ENCODE results near the gene ZKSCAN7. TPM values are rescaled to one million over a fixed set of nuclear protein-coding genes. Genes with fewer than 3 reads are reported as not detected.
"Not testable (repeated sequence)": the region's sequence is repeated elsewhere in the genome, so short reads cannot be mapped to it uniquely, and the experiment has no call there.

ZKSCAN7 gene
- total RNA-seq, result 1.2 and 1.9 TPM in 2 replicates

- no peak for DNase-seq (ENCODE audit: extremely low read depth, low read depth, low spot score)
Measured at GRCh38 chr3:44554626-44555592, at the start of gene ZKSCAN7. TSS of gene ZKSCAN7 (plus strand) at chr3:44555193. CDS start at chr3:44557048, 1,855 bp downstream.

DNA sequence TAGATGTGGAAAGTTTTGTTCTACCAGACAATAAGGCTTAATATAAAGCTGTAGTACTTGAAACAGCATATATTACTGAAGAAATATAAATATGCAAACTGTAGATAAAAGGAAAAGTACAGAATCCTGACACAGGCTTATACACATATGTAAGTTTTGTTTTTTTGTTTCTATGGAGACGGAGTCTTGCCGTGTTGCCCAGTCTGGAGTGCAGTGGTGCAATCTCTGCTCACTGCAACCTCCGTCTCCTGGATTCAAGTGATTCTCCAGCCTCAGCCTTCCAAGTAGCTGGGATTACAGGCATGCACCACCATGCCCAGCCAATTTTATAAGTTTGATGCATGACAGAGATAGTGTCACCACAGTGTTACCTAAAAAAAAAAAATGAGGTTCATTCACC, 48.4 kb upstream of the ZKSCAN7 start:
- DNase-seq (ENCODE audit: extremely low read depth, low read depth, low spot score), result no peak

GRCh38 chr3:44506961-44507360, 48.0 kb upstream of the ZKSCAN7 start:
- DNase-seq (ENCODE audit: extremely low read depth, low read depth, low spot score), result no peak

- no peak for DNase-seq (ENCODE audit: extremely low read depth, low read depth, low spot score)
Measured at GRCh38 chr3:44509393-44509921, 45.5 kb upstream of the ZKSCAN7 start.

- no peak for DNase-seq (ENCODE audit: extremely low read depth, low read depth, low spot score)
Measured at GRCh38 chr3:44510000-44510368, 45.0 kb upstream of the ZKSCAN7 start.

DNA sequence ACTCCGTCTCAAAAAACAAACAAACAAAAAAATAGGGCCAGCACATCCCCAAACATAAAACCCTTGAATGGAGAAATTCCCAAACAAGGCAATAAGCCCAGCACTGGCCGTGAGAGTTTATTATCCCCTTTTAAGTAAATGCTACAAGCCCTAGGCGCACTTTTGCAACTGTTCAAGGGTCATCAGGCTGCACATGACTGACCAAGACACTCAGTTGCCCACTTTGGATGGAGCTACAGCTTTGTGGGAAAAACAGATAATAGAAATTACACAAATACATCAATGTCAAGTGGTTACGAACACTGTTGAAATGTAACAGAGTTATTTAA, 43.8 kb upstream of the ZKSCAN7 start:
- no peak for DNase-seq (ENCODE audit: extremely low read depth, low read depth, low spot score)

DNA sequence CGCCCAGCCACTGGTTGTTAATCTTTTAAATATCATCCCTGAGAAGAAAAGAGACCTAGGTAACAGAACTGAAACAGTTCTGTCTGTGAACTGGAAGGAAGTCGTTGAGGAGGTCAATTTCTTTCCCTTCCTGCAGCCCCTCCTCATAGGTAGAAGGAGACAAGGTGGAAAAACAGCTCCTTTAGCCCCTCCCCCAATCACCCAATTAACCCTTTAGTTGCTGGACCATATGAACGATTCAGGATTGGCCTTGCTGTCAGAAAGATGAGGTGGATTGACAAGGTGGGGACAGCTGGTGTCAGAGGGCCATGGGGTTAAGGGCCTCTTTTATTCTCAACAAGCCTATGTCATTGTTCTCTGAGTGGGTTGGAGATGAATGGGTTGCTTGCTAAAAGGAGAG, 41.5 kb upstream of the ZKSCAN7 start:
- no peak for DNase-seq (ENCODE audit: extremely low read depth, low read depth, low spot score)

DNA sequence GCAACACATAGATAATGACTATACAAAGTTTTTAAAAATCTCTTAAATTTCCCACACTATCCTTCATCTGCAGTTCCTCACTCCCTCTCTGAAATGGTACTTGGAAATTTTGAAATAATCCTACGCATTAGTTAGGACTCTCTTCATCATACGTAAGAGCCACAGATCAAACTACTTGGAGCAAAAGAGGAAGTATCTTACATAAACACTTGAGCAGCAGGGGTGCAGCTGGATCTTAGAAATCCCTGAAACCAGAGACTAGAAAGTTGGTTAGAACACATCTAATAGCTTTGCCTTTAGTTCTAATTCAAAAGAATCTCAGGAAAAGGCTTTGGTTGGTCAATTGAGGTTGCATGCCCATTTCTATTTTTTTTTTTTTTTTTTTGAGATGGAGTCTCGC, 38.8 kb upstream of the ZKSCAN7 start:
- no peak for DNase-seq (ENCODE audit: extremely low read depth, low read depth, low spot score)

GRCh38 chr3:44518782-44519156, 36.2 kb upstream of the ZKSCAN7 start:
- no peak for DNase-seq (ENCODE audit: extremely low read depth, low read depth, low spot score)

DNA sequence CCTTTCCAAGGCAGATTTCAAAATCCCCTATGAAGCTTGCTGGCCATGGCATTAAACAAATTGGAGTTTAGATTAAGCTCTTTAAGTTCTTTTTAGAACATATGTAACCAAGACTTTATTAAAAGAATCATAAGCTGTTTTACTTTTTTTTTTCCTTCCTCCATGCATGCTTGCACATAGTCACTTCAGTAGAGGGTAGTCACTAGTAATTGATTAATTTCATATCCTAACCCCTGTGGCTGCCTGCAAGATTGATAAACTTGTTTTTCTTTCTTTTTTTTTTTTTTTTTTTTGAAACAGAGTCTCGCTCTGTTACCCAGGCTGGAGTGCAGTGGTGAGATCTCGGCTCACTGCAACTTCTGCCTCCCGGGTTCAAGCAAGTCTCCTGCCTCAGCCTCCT, 33.3 kb upstream of the ZKSCAN7 start:
- no peak for DNase-seq (ENCODE audit: extremely low read depth, low read depth, low spot score)

DNA sequence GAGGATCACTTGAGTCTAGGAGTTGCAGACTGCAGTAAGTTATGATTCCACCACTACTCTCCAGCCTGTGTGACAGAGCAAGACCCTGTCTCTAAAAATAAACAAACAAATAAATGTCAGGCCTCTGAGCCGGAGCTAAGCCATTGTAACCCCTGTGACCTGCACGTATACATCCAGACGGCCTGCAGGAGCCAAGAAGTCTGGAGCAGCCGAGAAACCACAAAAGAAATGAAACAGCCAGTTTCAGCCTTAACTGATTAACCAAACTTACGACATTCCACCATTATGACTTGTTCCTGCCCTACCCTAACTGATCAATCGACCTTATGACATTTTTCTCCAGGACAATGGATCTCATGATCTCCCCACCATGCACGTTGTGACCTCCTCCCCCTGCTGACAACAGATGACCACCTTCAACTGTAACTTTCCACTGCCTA, 32.5 kb upstream of the ZKSCAN7 start:
- no peak for DNase-seq (ENCODE audit: extremely low read depth, low read depth, low spot score)

- no peak for DNase-seq (ENCODE audit: extremely low read depth, low read depth, low spot score)
Measured at GRCh38 chr3:44525060-44525459, 29.9 kb upstream of the ZKSCAN7 start.

DNA sequence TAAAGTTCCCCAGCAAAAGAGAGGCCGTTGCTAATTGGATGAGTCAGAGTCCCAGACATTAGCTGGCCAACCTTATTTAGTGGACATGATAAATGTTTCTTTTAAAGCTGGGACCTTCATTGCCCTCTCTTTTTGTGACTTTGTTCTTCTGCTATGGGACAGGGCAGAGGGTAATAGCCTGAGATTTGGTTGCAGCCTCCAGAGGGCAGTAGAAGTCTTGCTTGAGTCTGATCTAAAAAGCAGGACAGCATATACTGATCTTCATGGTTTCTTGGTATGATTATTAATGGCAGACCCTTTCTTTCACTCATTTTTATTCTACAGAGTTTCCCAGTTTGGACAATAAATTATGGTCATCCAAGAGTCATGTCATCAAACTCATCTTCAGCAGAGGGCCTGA, 25.1 kb upstream of the ZKSCAN7 start:
- no peak for DNase-seq (ENCODE audit: extremely low read depth, low read depth, low spot score)

DNA sequence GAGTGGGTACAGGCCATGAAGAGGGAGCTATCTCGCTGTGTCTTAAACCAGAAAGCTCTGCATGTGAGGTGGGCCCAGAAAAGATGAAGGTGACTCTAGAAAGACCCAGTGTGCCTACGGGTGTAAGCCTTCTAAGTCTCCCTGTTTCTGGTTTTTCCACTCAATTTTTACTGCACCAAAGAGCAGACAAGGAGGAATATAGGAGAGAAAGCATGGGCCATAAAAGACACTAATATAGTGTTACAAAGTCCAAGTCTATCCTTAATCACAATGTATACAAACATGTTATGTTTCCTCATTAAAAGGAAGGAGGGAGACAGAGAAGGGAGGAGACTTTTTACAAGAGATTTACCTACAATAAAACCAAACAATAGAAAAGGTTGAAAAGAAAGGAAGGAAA, 24.1 kb upstream of the ZKSCAN7 start:
- no peak for DNase-seq (ENCODE audit: extremely low read depth, low read depth, low spot score)

DNA sequence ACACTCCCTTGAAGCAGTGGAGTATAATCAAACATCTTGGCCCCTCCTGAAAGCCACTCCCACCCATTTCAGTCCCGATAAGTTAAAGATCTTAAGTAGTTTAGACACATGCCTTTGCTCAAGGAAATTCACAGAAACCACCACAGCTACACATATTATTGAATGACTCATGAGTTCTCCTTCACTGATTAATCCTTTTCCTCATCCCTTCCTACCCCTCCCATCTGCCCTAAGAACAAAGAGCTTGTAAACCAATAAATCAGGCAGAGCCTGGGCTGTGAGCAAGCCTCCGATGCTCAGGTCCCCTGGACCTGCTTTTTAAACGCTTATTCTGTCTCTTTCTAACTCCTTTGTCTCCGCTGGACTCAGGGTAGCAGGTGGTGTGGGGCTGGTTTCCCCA, 20.3 kb upstream of the ZKSCAN7 start:
- not testable (repeated sequence) for DNase-seq (ENCODE audit: extremely low read depth, low read depth, low spot score)

DNA sequence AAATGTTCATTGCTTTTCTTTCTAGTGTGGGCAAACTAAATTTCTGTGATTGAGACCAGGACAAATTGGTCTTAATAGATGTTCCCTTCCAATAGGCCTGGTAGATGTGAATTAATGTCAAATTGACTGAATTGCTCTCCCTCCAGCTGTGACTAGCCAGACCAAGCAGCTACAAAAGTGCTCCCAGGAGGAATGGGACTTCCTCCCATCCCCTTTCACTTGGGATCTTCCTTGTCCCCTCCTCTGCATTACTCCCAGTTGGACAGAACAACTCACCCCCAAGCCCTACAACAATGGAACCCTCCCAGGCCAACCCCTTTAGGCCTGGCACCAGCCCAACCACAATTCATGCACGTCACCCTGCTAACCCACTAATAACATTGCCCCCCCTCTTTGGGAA, 19.6 kb upstream of the ZKSCAN7 start:
- DNase-seq (ENCODE audit: extremely low read depth, low read depth, low spot score), result no peak

DNA sequence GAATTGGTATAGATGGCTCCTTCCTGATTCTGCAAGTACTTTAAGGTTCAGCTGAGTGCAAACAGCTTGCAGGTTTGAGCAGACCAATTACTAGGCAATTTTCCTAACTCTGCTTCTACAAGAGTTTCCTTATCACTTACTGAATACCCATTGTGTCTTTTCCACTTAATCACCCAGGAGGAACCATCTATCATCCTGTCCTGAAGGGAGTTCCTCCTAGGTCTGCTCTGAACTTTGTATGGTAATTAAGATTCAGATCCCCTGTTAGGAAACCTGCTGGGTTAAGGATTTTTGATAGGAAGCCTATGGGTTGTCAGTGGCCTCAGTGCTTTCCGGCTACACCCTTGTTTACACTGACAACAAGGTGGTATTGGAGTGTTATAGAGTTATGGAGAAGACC, 10.2 kb upstream of the ZKSCAN7 start:
- DNase-seq (ENCODE audit: extremely low read depth, low read depth, low spot score), result not testable (repeated sequence)

- no peak for DNase-seq (ENCODE audit: extremely low read depth, low read depth, low spot score)
Measured at GRCh38 chr3:44555723-44556122, 730 bp downstream of the ZKSCAN7 start.

GRCh38 chr3:44557074-44557473, 2.1 kb downstream of the ZKSCAN7 start:
- DNase-seq (ENCODE audit: extremely low read depth, low read depth, low spot score), result no peak

- DNase-seq (ENCODE audit: extremely low read depth, low read depth, low spot score), result no peak
Measured at GRCh38 chr3:44561076-44561475, 6.1 kb downstream of the ZKSCAN7 start.

- DNase-seq (ENCODE audit: extremely low read depth, low read depth, low spot score), result no peak
Measured at GRCh38 chr3:44562147-44562546, 7.2 kb downstream of the ZKSCAN7 start.

- no peak for DNase-seq (ENCODE audit: extremely low read depth, low read depth, low spot score)
Measured at GRCh38 chr3:44568561-44568960, 13.6 kb downstream of the ZKSCAN7 start.
